Keratinocyte (primary cell): ENCODE results near the gene CSRP3. TPM values are rescaled to one million over a fixed set of nuclear protein-coding genes. Genes with fewer than 3 reads are reported as not detected.

Experiments used
- DNase-seq: peaks from one replicate; pipeline ENCODE4 v3.0.0-alpha.2; 2011; ENCODE audit warnings: low read depth, missing footprints, low spot score
- FAIRE-seq: peaks from 2 replicates; lab custom pipeline; 2011; peaks lifted over from hg19 to GRCh38; lab: Jason Lieb, UNC
- H2AFZ ChIP-seq: 2 replicates; pipeline ENCODE4 v1.6.0; 2012; ENCODE audit warnings: low read length, control low read depth, inconsistent platforms; ENCODE audit not compliant: control insufficient read depth
- H3K27ac ChIP-seq: 2 replicates; pipeline ENCODE4 v1.5.1; 2011; ENCODE audit warnings: low read length; ENCODE audit not compliant: control insufficient read depth, insufficient read depth
- H3K27me3 ChIP-seq: 3 replicates; pipeline ENCODE4 v1.6.0; 2011; ENCODE audit warnings: low read length; ENCODE audit not compliant: control insufficient read depth, insufficient read depth; ENCODE audit errors: extremely low read depth
- H3K36me3 ChIP-seq, 2 experiments: 2 replicates in 1 of 2; 3 replicates in 1 of 2; pipeline ENCODE4 v1.5.1; 2011; ENCODE audit warnings: low read length in 2 of 2, mild to moderate bottlenecking in 1 of 2; ENCODE audit not compliant: control insufficient read depth in 2 of 2, insufficient read depth in 2 of 2; ENCODE audit errors: extremely low read depth in 1 of 2
- H3K4me1 ChIP-seq: 3 replicates; pipeline ENCODE4 v1.5.1; 2011; ENCODE audit warnings: low read length; ENCODE audit not compliant: control insufficient read depth, insufficient read depth; ENCODE audit errors: extremely low read depth
- H3K4me2 ChIP-seq: 3 replicates; pipeline ENCODE4 v1.6.0; 2011; ENCODE audit warnings: low read depth, low read length; ENCODE audit not compliant: control insufficient read depth, insufficient read depth; ENCODE audit errors: extremely low read depth
- H3K4me3 ChIP-seq, 3 experiments: fragments of 200-600 bp in 1 of 3; sonication (generic) in 1 of 3; 2 replicates in 2 of 3; 3 replicates in 1 of 3; pipeline ENCODE4 v1.5.1; 2011 to 2016; ENCODE audit warnings: low read length in 3 of 3, mild to moderate bottlenecking in 3 of 3, control low read depth in 2 of 3, inconsistent platforms in 1 of 3, low read depth in 1 of 3, mixed read lengths in 1 of 3, mixed run types in 1 of 3, moderate library complexity in 1 of 3; ENCODE audit not compliant: control insufficient read depth in 2 of 3, insufficient read depth in 2 of 3; ENCODE audit errors: extremely low read depth in 1 of 3
- H3K79me2 ChIP-seq: 2 replicates; pipeline ENCODE4 v1.6.0; 2012; ENCODE audit warnings: low read length; ENCODE audit not compliant: control insufficient read depth, insufficient read depth
- H3K9ac ChIP-seq: 3 replicates; pipeline ENCODE4 v1.6.0; 2011; ENCODE audit warnings: low read length; ENCODE audit not compliant: control insufficient read depth, insufficient read depth; ENCODE audit errors: extremely low read depth
- H3K9me1 ChIP-seq: 3 replicates; pipeline ENCODE4 v1.6.0; 2011; ENCODE audit warnings: low read length; ENCODE audit not compliant: control insufficient read depth, insufficient read depth; ENCODE audit errors: extremely low read depth
- H3K9me3 ChIP-seq: 2 replicates; pipeline ENCODE4 v1.5.1; 2012; ENCODE audit warnings: low read depth, low read length; ENCODE audit not compliant: control insufficient read depth
- H4K20me1 ChIP-seq: 3 replicates; pipeline ENCODE4 v1.6.0; 2011; ENCODE audit warnings: low read length; ENCODE audit not compliant: control insufficient read depth, insufficient read depth; ENCODE audit errors: extremely low read depth
- EZH2 ChIP-seq: IDR thresholded peaks from one replicate; pipeline ENCODE4 v1.6.1; 2012; ENCODE audit warnings: inconsistent platforms, mild to moderate bottlenecking, low read length, moderate library complexity
- dilution Hi-C: fragments of 300-500 bp; cut with MboI; formaldehyde crosslinking; loops from one replicate; pipeline ENCODE4 v1.7.0; 2020; ENCODE audit warnings: low sequenced_read_pairs; ENCODE audit not compliant: extremely low pct_ligation_motif_present
- polyA plus RNA-seq, 5 experiments: library from polyadenylated mRNA; depleted of rRNA in 3 of 5; stranded (reverse) in 3 of 5; stranded (forward) in 1 of 5; unstranded in 1 of 5; fragments of >200 nt; gene quantifications; 1 replicate in 1 of 5; 2 replicates in 3 of 5; 3 replicates in 1 of 5; pipeline versions ENCODE4 v1.2.1 to v1.2.3, GENCODE V29; 2011 to 2012; ENCODE audit warnings: missing spikeins in 2 of 5, low read depth in 1 of 5, low replicate concordance in 1 of 5
- TF ChIP-seq, protein P1 (sequence below), 3 experiments: IDR thresholded peaks in 1 of 3; conservative IDR thresholded peaks in 1 of 3; optimal IDR thresholded peaks in 1 of 3; 2 replicates in 2 of 3; 3 replicates in 1 of 3; pipeline versions ENCODE3 to v1.5.1; 2011; ENCODE audit warnings: low read length in 3 of 3, mild to moderate bottlenecking in 3 of 3, moderate library complexity in 2 of 3, control low read depth in 1 of 3, inconsistent platforms in 1 of 3; ENCODE audit not compliant: insufficient read depth in 2 of 3; ENCODE audit errors: extremely low read depth in 1 of 3

Gene CSRP3
- polyA plus RNA-seq, 1 donor (not counting 4 experiments of a cell fraction or from before 2014, with no cell fraction given) = not detected

DNA sequence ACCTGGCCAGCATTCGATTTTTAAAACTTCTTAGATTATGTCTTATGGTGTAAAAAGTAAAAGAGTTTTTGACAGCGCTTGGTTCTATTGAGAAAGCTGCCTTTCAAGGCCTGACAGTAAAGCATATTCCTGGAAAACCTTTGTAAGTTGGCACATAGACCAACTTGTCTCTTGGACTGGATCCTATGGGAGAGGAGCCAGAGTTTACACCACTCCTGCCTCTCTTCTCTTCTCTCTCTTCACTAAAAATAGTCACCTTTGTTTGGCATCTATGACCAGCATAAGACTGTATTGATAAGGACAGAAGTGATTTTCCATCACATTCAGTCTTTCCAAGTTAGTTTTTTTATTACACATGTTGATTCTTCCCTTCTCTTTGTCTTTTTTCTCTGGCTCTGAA lies 33.7 kb downstream of the CSRP3 start:
- no peaks in the 10 kb centered on the region for H3K79me2 ChIP-seq
- dilution Hi-C loops = no loop called here
- FAIRE-seq (no peak), DNase-seq (no peak)
- peaks cover 9 to 18% of the 10 kb centered on the region in 2 experiments for H3K36me3 ChIP-seq
- H4K20me1 ChIP-seq = no peaks in the 10 kb centered on the region
- no peaks in the 10 kb centered on the region for H3K27me3 ChIP-seq
- H3K4me3 ChIP-seq = no peak overlapping the region
- H3K4me1 ChIP-seq = no peaks in the 10 kb centered on the region
- H3K4me2 ChIP-seq = no peak overlapping the region
- no peaks in the 10 kb centered on the region for H3K9me1 ChIP-seq
- no peak overlapping the region for H3K9ac ChIP-seq
- TF ChIP-seq, protein P1, sequence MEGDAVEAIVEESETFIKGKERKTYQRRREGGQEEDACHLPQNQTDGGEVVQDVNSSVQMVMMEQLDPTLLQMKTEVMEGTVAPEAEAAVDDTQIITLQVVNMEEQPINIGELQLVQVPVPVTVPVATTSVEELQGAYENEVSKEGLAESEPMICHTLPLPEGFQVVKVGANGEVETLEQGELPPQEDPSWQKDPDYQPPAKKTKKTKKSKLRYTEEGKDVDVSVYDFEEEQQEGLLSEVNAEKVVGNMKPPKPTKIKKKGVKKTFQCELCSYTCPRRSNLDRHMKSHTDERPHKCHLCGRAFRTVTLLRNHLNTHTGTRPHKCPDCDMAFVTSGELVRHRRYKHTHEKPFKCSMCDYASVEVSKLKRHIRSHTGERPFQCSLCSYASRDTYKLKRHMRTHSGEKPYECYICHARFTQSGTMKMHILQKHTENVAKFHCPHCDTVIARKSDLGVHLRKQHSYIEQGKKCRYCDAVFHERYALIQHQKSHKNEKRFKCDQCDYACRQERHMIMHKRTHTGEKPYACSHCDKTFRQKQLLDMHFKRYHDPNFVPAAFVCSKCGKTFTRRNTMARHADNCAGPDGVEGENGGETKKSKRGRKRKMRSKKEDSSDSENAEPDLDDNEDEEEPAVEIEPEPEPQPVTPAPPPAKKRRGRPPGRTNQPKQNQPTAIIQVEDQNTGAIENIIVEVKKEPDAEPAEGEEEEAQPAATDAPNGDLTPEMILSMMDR (optimal IDR thresholded peaks at IDR 0.05 in 1 of 3, IDR thresholded peaks at IDR 0.05 in 1 of 3, conservative IDR thresholded peaks at IDR 0.05 in 1 of 3; ENCODE audit: extremely low read depth in 1 of 3, insufficient read depth in 2 of 3, low read length in 3 of 3) = no peak
- TF ChIP-seq EZH2 = no peak
- no peak overlapping the region for H3K27ac ChIP-seq
- H3K9me3 ChIP-seq = no peaks in the 10 kb centered on the region
- no peak overlapping the region for H2AFZ ChIP-seq

DNA sequence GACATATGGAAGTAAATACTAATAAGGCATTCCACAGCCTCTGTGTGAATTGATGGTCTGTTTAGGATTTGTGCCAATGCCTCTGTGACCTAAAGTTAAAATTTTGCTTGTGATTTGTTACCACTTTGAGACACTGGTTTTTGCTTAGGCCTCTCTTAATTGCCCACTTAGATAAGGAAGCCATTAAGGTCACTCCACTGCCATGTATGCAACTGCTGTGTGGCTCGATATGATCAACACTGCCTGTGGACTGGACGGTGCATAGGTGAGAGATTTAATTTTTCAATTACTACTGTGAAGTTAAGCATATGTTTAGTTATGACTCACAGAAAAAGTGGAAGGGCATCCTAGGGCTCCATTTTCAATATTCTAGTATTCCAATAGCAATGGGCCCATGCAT lies 36.9 kb downstream of the CSRP3 start:
- H2AFZ ChIP-seq = no peak overlapping the region
- no peak overlapping the region for H3K27ac ChIP-seq
- dilution Hi-C loops = no loop called here
- H3K4me1 ChIP-seq = no peaks in the 10 kb centered on the region
- FAIRE-seq = no peak
- no peak overlapping the region for H3K4me3 ChIP-seq
- H3K79me2 ChIP-seq = no peaks in the 10 kb centered on the region
- peaks cover 4 to 13% of the 10 kb centered on the region in 2 experiments for H3K36me3 ChIP-seq
- no peak overlapping the region for H3K4me2 ChIP-seq
- H3K9me3 ChIP-seq = no peaks in the 10 kb centered on the region
- no peaks in the 10 kb centered on the region for H3K27me3 ChIP-seq
- TF ChIP-seq EZH2 = no peak
- TF ChIP-seq, protein P1 (optimal IDR thresholded peaks at IDR 0.05 in 1 of 3, IDR thresholded peaks at IDR 0.05 in 1 of 3, conservative IDR thresholded peaks at IDR 0.05 in 1 of 3; ENCODE audit: extremely low read depth in 1 of 3, insufficient read depth in 2 of 3, low read length in 3 of 3) = no peak
- H3K9me1 ChIP-seq = no peaks in the 10 kb centered on the region
- no peak for DNase-seq
- H3K9ac ChIP-seq = no peak overlapping the region
- H4K20me1 ChIP-seq = no peaks in the 10 kb centered on the region
